CD4-positive, alpha-beta T cell treated with Interleukin-17A for 1 hour (primary cell): ENCODE data around the gene PSMA3.

Experiments
- DNase-seq: peaks from one replicate; pipeline ENCODE4 v3.0.0-alpha.2; 2020

Gene PSMA3

DNA sequence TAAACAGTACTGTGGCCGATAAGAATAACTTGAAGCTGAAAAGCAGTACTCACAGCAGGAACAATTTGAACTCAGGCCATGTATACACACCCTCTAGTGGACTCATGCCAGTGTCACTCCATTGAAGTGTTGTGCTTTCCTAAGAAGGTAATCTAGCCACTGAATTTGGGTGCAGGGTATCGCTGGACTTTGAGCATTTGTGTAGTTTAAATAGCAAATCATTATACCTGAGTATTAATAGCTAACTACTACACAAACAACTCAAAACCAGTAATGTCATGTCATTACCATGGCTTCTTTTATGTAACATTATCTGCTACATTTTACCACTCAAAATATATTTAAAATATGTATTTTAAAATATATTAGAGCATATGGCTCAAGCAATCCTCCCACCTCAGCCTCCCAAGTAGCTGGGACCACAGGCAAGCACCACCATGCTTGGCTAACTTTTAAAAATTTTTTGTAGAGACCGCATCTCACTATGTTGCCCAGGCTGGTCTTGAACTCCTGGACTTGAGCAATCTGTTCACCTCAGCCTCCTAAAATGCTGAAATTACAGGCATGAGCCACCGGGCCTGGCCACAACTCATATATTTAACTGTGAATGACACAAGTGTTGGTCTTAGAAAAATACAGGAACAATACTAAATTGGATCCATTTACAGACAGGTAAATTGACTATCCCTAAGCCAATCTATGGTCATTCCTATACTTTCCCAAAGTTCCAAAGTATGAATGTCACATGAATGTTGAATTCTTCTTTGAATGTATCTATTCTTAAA lies 28.1 kb downstream of the PSMA3 start:
- DNase-seq, result no peak

DNA sequence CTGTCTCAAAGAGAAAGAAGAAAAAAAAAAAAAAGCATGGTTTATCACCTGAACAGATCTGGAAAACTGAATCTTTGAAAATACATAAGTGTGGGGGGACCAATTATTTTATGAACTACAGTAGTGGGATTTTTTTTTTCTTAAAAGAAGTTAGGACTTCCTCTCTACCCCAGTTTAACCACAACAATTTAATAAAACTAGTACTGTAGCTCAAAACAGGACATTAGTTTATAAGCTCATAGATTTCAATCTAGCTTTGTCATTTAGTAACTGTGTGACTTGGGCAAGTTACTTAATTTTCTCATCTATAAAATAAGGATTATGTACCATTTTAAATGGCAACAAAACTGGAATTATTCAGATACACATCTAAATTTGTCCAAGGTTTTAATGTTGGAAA lies 30.2 kb downstream of the PSMA3 start:
- no peak for DNase-seq

DNA sequence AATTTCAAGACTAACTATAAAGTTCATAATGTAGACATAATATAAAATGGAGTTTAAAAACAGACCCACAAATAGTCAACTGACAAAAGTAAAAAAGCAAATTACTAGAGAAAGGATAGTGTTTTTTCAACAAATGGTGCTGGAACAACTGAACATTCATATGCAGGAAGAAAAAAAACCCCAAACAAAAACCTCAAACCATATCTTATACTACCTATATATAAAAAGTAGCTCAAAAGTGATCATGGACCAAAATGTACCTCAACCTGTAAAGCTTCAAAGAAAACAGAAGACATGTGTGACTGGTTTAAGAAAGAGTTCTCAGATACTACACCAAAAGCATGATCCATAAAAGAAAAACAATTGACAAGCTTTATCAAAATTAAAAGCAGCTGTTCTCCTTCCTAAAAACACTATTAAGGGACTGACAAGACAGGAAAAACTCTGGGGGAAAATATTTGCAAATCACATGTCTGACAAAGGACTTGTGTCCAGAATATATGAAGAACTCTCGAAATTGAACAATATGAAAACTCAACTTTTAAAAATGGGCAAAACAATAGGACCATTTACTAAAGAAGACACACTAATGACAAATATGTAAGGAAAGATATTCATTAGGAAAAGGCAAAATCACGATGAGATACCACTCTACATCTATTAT lies 31.0 kb downstream of the PSMA3 start:
- peak; percentile 16 for DNase-seq

DNA sequence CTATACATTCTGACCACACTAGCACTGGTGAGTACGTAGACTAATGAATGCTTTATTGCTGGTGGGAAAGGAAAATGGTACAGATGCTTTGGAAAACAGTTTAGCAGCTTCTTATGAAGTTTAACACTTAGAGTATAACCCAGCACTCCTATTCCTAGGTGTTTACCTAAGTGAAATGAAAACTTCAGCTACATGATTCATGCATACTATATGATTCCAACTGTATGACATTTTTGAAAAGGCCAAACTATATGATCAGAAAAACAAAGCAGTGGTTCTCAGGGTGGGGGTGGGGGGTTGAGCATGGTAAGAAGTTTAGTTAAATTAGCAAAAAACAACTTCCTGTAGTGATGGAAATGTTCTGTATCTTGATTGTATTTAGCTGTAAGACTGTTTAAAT lies 31.6 kb downstream of the PSMA3 start:
- DNase-seq, result no peak

DNA sequence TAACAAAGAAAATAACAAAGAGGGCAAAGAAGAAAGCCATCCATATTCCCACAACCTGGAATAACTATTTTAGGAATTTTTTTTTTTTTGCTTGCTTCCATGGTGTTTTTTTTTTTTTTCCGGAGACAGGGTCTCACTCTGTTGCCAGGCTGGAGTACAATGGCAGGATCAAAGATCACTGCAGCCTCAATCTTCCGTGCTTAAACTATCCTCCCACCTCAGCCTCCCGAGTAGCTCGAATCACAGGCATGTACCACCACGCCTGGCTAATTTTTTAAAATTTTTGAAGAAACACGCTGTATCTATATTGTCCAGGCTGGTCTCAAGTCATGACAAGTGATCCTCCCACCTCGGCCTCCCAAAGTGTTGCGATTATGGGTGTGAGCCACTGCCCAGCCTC lies 33.5 kb downstream of the PSMA3 start:
- DNase-seq, result no peak

DNA sequence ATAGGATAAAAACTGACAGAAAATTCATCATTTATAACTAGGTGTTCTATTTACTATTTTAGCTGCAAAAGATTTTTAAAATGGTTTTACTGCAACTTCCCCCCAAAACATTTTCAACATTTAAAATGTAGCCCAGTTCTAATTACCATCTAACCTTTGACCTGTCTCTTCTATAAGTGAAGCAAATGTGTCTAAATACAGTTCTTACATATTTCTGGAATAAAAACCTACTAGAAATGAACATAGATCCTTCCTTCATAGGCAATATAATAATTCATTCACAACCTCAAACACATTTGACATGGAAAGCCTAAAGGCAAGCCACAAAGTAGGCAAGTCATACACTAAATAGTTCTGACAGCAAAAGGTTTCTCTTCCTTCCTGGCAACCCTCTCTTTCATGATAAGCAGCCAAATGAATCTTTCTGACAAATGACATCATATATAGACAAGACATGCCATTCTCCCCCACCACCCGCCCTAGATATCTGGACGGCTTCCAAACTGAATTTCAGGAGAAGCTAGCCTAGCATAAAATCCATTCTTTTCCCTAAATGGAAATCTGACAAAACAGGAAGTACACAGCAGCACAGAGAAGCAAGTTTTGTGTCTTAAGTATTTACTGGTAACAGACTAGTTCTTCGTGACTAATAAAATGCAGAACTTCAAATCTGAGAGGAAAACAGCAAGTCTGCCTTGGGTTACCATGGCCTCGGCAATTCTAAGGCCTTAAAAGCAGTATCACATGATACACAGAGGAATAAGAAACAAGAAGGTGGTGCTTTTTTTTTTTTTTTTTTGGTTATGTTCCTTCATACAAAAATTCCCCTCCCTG lies 36.5 kb downstream of the PSMA3 start:
- peak; percentile 55 for DNase-seq

GRCh38 chr14:58281969-58282368 lies 37.3 kb downstream of the PSMA3 start:
- DNase-seq, result no peak

DNA sequence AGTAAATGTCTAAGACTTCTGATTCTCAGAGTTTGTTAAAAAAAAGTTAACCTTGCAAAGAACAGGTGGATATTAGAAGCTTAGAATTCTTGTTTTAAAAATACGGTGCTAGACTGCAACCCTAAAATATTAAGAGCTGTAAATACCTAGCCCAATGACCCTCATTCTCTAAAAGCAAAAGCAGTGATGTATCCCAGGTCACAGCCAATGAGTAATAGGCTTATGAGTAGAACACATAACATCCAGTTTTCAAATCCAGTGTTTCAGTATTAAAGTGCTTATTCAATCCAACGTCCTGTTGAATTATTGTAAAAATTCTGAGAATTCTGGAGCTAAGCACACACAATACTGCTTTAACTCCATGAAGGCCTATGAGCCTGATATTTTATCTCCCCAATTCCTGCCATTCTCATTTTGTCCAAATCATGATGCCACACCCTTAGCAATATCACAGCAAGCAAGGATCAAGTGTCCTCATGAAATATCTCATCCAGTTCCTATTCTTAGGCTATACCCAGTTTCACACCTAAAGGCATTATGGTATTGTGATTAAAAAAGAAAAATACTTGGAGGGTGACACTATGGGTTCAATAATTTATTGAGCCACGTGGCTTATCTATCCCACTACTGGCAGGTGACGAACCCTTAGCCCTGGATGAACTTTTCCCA lies 38.4 kb downstream of the PSMA3 start:
- DNase-seq, result no peak

- no peak for DNase-seq
These were observed 39.1 kb downstream of the PSMA3 start for GRCh38 chr14:58283730-58284129.

DNA sequence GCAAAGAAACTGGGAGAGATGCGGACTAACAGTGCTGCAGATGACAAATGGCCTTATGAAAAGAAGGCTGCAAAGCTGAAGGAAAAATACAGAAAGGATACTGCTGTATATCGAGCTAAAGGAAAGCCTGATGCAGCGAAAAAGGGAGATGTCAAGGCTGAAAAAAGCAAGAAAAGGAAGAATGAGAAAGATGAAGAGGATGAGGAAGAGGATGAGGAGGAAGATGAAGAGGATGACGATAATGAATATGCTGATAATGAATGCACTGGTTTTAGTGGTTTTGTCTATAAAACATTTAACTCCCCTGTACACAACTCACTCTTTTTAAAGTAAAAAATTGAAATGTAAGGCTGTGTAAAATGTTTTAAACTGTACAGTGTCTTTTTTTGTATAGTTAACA lies 40.5 kb downstream of the PSMA3 start:
- no peak for DNase-seq

GRCh38 chr14:58287607-58288042 lies 43.0 kb downstream of the PSMA3 start:
- no peak for DNase-seq

DNA sequence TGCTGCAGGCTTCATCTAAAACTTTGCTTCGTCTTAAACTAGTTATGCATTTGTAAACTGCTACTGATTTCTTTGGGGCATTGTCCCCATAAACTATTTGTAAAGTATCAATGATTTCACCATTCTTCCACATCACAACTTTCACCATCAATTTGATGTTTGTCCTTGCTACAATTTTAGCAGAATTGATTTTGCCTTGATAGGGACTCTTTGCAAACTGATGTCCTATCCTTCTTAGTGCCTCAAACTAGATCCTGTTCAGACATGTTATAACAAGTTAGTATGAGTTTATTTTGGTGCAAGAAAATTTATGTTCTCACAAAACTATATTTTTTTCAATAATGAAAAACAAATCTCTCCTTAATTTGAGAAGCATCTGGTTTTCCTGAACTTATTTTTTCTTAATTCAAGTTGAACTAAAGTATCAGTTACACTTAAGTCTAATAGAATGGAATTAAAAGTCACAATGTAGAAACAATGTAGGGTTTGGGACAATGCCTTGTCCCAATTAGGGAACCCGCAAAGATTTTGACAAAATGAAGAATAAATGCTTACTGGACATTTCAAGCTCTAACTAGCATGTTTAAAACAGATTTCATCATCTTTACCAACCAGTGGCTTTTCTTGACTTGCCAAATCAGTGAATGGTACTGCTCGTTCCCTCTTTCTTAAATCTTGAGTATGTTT lies 43.6 kb downstream of the PSMA3 start:
- DNase-seq, result no peak

GRCh38 chr14:58291646-58292045 lies 47.0 kb downstream of the PSMA3 start:
- no peak for DNase-seq

DNA sequence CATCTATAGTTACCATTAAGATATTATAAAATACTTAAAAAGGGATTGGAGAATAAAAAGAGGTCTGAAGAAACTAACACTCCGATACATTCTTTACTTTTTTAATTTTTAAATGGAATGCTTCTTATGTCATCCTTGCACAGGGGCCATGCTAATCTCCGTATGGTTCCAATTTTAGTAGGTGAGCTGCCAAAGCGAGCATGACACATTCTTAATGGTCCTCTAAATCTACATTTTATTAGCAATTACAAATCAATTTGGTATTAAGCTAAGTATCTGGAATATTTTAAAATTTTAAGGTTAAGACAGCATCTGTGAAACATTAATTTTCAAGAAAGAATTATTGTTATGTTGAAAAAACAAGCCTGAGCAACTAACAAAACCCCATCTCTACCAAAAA lies 47.5 kb downstream of the PSMA3 start:
- no peak for DNase-seq

- no peak for DNase-seq
These were observed 49.6 kb downstream of the PSMA3 start for GRCh38 chr14:58294201-58294600.

GRCh38 chr14:58296726-58297125 lies 52.1 kb downstream of the PSMA3 start:
- DNase-seq, result no peak

DNA sequence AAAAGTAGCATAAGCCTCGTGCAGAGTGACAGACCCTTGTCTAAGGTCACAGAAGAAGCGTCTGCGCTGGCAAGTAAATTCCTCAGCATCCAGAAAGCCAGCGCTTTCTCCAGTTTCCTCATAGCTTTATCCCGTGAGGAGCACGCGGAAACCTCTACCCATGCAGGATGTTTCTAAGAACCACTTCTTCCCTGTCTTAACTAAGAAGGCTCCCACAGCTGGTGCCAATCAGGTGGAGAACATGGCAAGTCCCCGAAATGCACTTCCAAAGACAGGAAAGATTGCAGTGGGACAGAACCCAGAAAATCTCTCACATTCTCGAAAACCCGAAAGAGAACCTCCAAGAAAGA lies 52.7 kb downstream of the PSMA3 start:
- DNase-seq, result no peak

DNA sequence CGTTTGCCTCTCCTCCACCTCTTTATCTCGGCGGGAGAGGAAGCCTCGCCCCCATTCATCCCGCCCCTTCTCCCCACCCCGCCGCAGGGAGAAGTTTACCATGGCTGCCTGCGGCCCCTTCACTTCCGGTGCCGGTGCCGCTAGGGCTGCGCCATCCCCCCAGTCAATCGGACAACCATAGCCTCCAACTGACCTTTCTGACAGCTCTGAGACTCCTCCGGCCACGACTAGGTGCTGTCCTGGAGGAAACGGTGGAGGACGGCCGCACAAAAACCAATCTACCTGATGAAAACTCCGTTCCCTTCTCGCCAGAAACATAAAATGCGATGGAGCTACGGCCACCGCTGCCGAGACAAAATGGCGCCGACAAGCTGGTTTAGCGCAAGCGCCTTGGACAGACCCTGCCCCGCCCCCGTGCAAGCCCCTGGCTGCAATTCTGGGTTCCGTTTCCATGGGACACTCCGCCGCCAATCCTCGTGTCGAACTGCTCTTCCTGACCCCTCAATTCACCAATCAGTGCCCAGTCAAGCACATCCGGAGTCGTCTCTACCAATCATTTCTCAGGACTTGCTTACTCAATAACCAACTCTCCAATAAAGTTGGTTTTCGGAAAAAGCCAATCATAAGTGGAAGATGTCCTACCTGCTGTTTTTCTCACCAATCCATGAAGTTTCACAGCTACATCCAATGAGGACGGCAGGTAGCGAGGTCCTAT lies 53.3 kb downstream of the PSMA3 start:
- peak; percentile 100 for DNase-seq

GRCh38 chr14:58298477-58299400 lies 54.1 kb downstream of the PSMA3 start, which contains the start of gene ARID4A:
TSS of gene ARID4A (plus strand) at chr14:58298555. CDS start at chr14:58299855, 1,300 bp downstream.
- peak; percentile 50 for DNase-seq
